Thoracic aorta (tissue), 2 donors: Measurements from ENCODE around the gene COA1. TPM values are rescaled to one million over a fixed set of nuclear protein-coding genes. Genes with fewer than 3 reads are reported as not detected.
"Not testable (repeated sequence)": the region's sequence is repeated elsewhere in the genome, so short reads cannot be mapped to it uniquely, and the experiment has no call there.

Source experiments
- ATAC-seq: fragments of 150-250 bp; one replicate; pipeline ENCODE4 v1.8.0; 2017; ENCODE audit warnings: low read depth; ENCODE audit not compliant: insufficient number of reproducible peaks, low FRiP score
- DNase-seq: peaks from one replicate; pipeline ENCODE4 v3.0.0-alpha.2; 2020; ENCODE audit warnings: low spot score
- H3K27ac ChIP-seq, 2 donors: fragments of 200-600 bp; sonication (generic); 1 replicate in 1 of 2; 2 replicates in 1 of 2; pipeline ENCODE4 v1.5.1; 2016; ENCODE audit warnings: mild to moderate bottlenecking in 2 of 2, moderate library complexity in 2 of 2
- H3K27me3 ChIP-seq: fragments of 200-600 bp; sonication (generic); replicated peaks from 2 replicates; pipeline ENCODE4 v1.6.0; 2016; ENCODE audit warnings: mild to moderate bottlenecking; ENCODE audit not compliant: insufficient read depth
- H3K36me3 ChIP-seq: fragments of 200-600 bp; sonication (generic); one replicate; pipeline ENCODE4 v1.5.1; 2016
- H3K4me1 ChIP-seq, 2 donors: fragments of 200-600 bp; sonication (generic); 1 replicate in 1 of 2; 2 replicates in 1 of 2; pipeline versions ENCODE4 v1.5.1 to v1.6.0; 2016; ENCODE audit warnings: low read depth in 2 of 2, mild to moderate bottlenecking in 1 of 2; ENCODE audit not compliant: control insufficient read depth in 1 of 2
- H3K4me3 ChIP-seq: fragments of 200-600 bp; sonication (generic); 2 replicates; pipeline ENCODE4 v1.5.1; 2016; ENCODE audit warnings: mild to moderate bottlenecking
- H3K9me3 ChIP-seq: fragments of 200-600 bp; sonication (generic); 2 replicates; pipeline ENCODE4 v1.5.1; 2016
- total RNA-seq, 2 donors: library from RNA; depleted of rRNA; stranded (reverse); fragments of >200 nt; gene quantifications; one replicate each; pipeline versions ENCODE4 v1.1.0 to v1.2.3, GENCODE V29; 2016
- TF ChIP-seq, protein P1 (sequence below): fragments of 200-600 bp; sonication (generic); IDR thresholded peaks from one replicate; pipeline ENCODE4 v1.5.1; 2019; ENCODE audit warnings: antibody characterized with exemption

COA1 gene, protein sequence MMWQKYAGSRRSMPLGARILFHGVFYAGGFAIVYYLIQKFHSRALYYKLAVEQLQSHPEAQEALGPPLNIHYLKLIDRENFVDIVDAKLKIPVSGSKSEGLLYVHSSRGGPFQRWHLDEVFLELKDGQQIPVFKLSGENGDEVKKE
- total RNA-seq = 10 to 100 TPM; 39.9 to 77.4 TPM

DNA sequence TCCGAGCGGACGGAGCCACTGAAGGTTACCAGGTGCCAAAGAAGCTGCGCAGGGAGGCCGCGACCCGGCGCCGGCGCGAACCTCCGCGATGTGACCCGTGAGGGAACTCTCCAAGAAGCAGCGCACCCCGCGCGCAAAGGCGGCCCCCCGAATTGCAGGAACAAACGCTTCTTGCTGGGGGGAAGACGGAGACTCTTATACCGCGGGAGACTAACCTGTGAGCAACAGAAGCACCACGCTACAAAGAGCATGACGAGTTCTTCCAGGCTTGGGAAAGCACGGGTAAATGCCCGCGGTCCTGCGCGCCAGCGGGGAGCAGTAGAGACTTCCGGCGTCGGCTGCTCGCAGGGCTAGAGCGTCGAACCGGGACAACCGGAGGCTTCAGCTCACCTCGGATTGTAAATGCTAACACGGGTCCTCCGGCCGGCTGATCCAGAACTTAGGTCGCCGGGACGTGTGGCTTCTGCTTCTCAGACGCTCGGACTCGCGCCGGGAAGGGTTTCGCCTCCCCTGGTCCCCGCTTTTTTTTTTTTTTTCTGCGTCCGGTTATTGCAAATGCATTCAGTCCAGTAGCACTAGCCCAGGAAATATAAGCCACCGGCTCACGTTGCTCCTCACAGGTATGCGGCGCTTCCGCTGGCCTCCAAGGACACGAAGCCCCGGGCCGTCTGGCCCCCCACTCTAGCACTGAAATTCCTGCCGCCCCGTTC, at the start of gene COA1:
Gene COA1 (minus strand): TSS at position 310 of the 710 bp plus-strand sequence. CDS start 80,909 bp downstream, outside the sequence.
- Histone ChIP-seq H3K27me3 (no peaks in the 10 kb centered on the region), H3K4me3 (peak within 1 kb of the TSS; percentile 96), H3K27ac (peak within 1 kb of the TSS; percentile 84 to 93), H3K36me3 (no peaks in the 10 kb centered on the region), H3K9me3 (no peaks in the 10 kb centered on the region), H3K4me1 (peaks cover 12 to 18% of the 10 kb centered on the region in 2 donors)
- ATAC-seq = peak; percentile 90
- peak; percentile 31 for DNase-seq
- TF ChIP-seq, protein P1, sequence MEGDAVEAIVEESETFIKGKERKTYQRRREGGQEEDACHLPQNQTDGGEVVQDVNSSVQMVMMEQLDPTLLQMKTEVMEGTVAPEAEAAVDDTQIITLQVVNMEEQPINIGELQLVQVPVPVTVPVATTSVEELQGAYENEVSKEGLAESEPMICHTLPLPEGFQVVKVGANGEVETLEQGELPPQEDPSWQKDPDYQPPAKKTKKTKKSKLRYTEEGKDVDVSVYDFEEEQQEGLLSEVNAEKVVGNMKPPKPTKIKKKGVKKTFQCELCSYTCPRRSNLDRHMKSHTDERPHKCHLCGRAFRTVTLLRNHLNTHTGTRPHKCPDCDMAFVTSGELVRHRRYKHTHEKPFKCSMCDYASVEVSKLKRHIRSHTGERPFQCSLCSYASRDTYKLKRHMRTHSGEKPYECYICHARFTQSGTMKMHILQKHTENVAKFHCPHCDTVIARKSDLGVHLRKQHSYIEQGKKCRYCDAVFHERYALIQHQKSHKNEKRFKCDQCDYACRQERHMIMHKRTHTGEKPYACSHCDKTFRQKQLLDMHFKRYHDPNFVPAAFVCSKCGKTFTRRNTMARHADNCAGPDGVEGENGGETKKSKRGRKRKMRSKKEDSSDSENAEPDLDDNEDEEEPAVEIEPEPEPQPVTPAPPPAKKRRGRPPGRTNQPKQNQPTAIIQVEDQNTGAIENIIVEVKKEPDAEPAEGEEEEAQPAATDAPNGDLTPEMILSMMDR = no peak

DNA sequence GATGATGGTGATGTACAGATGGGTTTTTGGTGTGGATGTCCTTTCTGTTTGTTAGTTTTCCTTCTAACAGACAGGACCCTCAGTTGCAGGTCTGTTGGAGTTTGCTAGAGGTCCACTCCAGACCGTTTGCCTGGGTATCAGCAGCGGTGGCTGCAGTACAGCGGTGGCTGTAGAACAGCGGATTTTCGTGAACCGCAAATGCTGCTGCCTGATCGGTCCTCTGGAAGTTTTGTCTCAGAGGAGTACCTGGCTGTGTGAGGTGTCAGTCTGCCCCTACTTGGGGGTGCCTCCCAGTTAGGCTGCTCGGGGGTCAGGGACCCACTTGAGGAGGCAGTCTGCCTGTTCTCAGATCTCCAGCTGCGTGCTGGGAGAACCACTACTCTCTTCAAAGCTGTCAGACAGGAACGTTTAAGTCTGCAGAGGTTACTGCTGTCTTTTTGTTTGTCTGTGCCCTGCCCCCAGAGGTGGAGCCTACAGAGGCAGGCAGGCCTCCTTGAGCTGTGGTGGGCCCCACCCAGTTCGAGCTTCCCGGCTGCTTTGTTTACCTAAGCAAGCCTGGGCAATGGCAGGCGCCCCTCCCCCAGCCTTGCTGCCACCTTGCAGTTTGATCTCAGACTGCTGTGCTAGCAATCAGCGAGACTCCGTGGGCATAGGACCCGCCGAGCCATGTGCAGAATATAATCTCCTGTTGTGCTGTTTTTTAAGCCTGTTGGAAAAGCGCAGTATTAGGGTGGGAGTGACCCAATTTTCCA, 49.1 kb upstream of the COA1 start:
- H3K36me3 ChIP-seq, DNase-seq: not testable (repeated sequence)

DNA sequence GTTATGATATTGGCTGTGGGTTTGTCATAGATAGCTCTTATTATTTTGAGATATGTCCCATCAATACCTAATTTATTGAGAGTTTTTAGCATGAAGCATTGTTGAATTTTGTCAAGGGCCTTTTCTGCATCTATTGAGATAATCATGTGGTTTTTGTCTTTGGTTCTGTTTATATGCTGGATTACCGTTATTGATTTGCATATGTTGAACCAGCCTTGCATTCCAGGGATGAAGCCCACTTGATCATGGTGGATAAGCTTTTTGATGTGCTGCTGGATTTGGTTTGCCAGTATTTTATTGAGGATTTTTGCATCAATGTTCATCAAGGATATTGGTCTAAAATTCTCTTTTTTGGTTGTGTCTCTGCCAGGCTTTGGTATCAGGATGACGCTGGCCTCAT, 45.9 kb upstream of the COA1 start:
- H3K36me3 ChIP-seq, ATAC-seq, H3K9me3 ChIP-seq, H3K27ac ChIP-seq, DNase-seq, H3K4me3 ChIP-seq, H3K4me1 ChIP-seq, H3K27me3 ChIP-seq: not testable (repeated sequence)

More for the DNA sequence above, 49.1 kb upstream of the COA1 start:
- not testable (repeated sequence) for ATAC-seq, H3K4me1 ChIP-seq, H3K9me3 ChIP-seq, H3K4me3 ChIP-seq, H3K27ac ChIP-seq, H3K27me3 ChIP-seq

DNA sequence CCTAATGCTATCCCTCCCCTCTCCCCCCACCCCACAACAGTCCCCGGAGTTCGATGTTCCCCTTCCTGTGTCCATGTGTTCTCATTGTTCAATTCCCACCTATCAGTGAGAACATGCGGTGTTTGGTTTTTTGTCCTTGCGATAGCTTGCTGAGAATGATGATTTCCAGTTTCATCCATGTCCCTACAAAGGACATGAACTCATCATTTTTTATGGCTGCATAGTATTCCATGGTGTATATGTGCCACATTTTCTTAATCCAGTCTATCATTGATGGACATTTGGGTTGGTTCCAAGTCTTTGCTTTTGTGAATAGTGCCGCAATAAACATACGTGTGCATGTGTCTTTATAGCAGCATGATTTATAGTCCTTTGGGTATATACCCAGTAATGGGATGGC, 43.9 kb upstream of the COA1 start:
- not testable (repeated sequence) for DNase-seq, H3K27ac ChIP-seq, ATAC-seq, H3K9me3 ChIP-seq, H3K4me1 ChIP-seq, H3K27me3 ChIP-seq, H3K4me3 ChIP-seq, H3K36me3 ChIP-seq

DNA sequence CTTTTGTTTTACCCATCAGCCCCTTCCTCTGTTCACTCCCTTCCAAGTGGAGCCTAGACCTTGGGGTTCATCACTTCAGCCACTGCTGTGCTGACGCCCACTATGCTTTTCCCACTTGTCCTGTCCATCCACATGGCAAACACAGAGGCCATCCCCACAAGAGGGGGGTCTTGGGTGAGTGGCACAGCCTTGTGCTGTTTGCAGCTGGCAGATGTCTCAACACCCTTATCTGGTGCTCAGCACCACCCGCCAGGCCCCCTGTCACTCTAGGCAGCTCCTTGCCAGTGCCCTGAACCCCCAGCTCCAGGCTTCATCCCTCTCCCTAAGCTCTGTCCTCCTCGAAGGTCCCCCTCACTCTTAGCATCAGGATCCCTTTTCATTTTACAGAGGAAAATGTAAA, 42.2 kb upstream of the COA1 start:
- H3K27me3 ChIP-seq = no peaks in the 10 kb centered on the region
- ATAC-seq (no peak), DNase-seq (no peak)
- H3K4me3 ChIP-seq = no peak overlapping the region
- peaks cover 6% of the 10 kb centered on the region for H3K36me3 ChIP-seq
- no peak overlapping the region for H3K27ac ChIP-seq
- no peaks in the 10 kb centered on the region for H3K9me3 ChIP-seq
- no peaks in the 10 kb centered on the region for H3K4me1 ChIP-seq
- TF ChIP-seq, protein P1 = no peak

DNA sequence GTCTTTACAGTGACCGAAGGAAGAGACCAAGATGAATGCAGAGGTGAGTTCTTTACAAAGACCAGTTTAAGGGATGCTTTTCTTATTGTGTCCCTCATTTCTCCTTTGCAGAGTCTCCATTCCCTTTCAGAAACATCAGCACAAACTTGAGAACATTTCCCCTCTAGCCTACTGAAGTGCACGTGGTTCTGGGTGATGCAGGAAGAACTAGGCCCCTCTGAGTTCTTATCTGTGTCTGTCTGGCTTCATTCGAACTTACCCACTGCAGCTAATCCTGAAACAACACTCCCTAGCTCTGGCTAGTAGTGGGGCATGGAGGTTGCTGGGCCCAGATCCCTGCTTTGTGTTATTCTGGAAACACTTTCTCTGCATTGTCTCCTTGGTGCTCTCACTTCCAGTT, 41.8 kb upstream of the COA1 start:
- Histone ChIP-seq H3K27me3 (no peaks in the 10 kb centered on the region), H3K27ac (no peak overlapping the region), H3K9me3 (no peaks in the 10 kb centered on the region), H3K4me3 (no peak overlapping the region), H3K36me3 (peaks cover 6% of the 10 kb centered on the region), H3K4me1 (no peaks in the 10 kb centered on the region)
- no peak for DNase-seq
- TF ChIP-seq, protein P1 = no peak
- no peak for ATAC-seq
